CD14-positive monocyte (primary cell): ENCODE results near the gene PRKAB1. TPM values are rescaled to one million over a fixed set of nuclear protein-coding genes. Genes with fewer than 3 reads are reported as not detected.

Source experiments
- DNase-seq, 3 donors: peaks; one replicate each; pipeline ENCODE4 v3.0.0-alpha.2; 2011 to 2022
- H2AFZ ChIP-seq: 2 replicates; pipeline ENCODE4 v1.6.0; 2012; ENCODE audit warnings: mild to moderate bottlenecking, low read depth, low read length, inconsistent platforms; ENCODE audit not compliant: insufficient read depth, poor library complexity, severe bottlenecking
- H3K27ac ChIP-seq, 2 donors: 1 replicate in 1 of 2; 2 replicates in 1 of 2; pipeline ENCODE4 v1.5.1; 2012 to 2013; ENCODE audit warnings: low read length in 2 of 2, control low read depth in 1 of 2, inconsistent platforms in 1 of 2, low read depth in 1 of 2, mild to moderate bottlenecking in 1 of 2
- H3K27me3 ChIP-seq, 2 donors: one replicate each; pipeline versions ENCODE4 v1.6.0 to v1.6.1; 2011 to 2013; ENCODE audit warnings: low read length in 2 of 2; ENCODE audit not compliant: control insufficient read depth in 2 of 2, insufficient read depth in 2 of 2
- H3K36me3 ChIP-seq, 2 donors: replicated peaks in 1 of 2; 1 replicate in 1 of 2; 2 replicates in 1 of 2; pipeline versions ENCODE4 v1.5.1 to v1.6.1; 2012 to 2013; ENCODE audit warnings: low read length in 2 of 2, control low read depth in 1 of 2, inconsistent platforms in 1 of 2, mild to moderate bottlenecking in 1 of 2; ENCODE audit not compliant: insufficient read depth in 2 of 2, control insufficient read depth in 1 of 2
- H3K4me1 ChIP-seq, 2 donors: 1 replicate in 1 of 2; 2 replicates in 1 of 2; pipeline versions ENCODE4 v1.5.1 to v1.6.1; 2012 to 2013; ENCODE audit warnings: low read length in 2 of 2, control low read depth in 1 of 2, inconsistent platforms in 1 of 2, mild to moderate bottlenecking in 1 of 2, moderate library complexity in 1 of 2; ENCODE audit not compliant: insufficient read depth in 2 of 2, control insufficient read depth in 1 of 2
- H3K4me2 ChIP-seq: replicated peaks from 2 replicates; pipeline ENCODE3; 2012; ENCODE audit warnings: low read length, moderate library complexity, mild to moderate bottlenecking; ENCODE audit not compliant: poor library complexity, severe bottlenecking; ENCODE audit errors: extremely low read depth
- H3K4me3 ChIP-seq, 3 experiments: fragments of 200-600 bp in 1 of 3; sonication (generic) in 1 of 3; replicated peaks in 1 of 3; 1 replicate in 2 of 3; 2 replicates in 1 of 3; pipeline ENCODE4 v1.5.1; 2011 to 2013; ENCODE audit warnings: low read length in 3 of 3, mild to moderate bottlenecking in 3 of 3, control low read depth in 2 of 3, low read depth in 2 of 3, inconsistent platforms in 1 of 3, moderate library complexity in 1 of 3
- H3K79me2 ChIP-seq: 2 replicates; pipeline ENCODE4 v1.6.0; 2012; ENCODE audit warnings: mild to moderate bottlenecking, control low read depth, inconsistent platforms, low read length, moderate library complexity; ENCODE audit not compliant: insufficient read depth
- H3K9ac ChIP-seq: 2 replicates; pipeline ENCODE4 v1.6.0; 2017; ENCODE audit warnings: low read length, mild to moderate bottlenecking; ENCODE audit not compliant: insufficient read depth, poor library complexity, severe bottlenecking
- H3K9me3 ChIP-seq, 2 donors: replicated peaks in 1 of 2; 1 replicate in 1 of 2; 2 replicates in 1 of 2; pipeline versions ENCODE4 v1.5.1 to v1.6.1; 2012 to 2013; ENCODE audit warnings: low read length in 2 of 2, control low read depth in 1 of 2; ENCODE audit not compliant: control insufficient read depth in 1 of 2, insufficient read depth in 1 of 2
- H4K20me1 ChIP-seq: 2 replicates; pipeline ENCODE4 v1.6.0; 2012; ENCODE audit warnings: mild to moderate bottlenecking, low read length, control low read depth, moderate library complexity; ENCODE audit not compliant: insufficient read depth
- H3K27ac Mint-ChIP-seq, 7 donors: one replicate each; pipeline ENCODE4 v1.8.0; 2020; ENCODE audit warnings: mild to moderate bottlenecking in 7 of 7, mixed read lengths in 7 of 7, moderate library complexity in 6 of 7, inconsistent platforms in 2 of 7
- H3K27me3 Mint-ChIP-seq, 3 donors: one replicate each; pipeline ENCODE4 v1.8.0; 2021 to 2022; ENCODE audit warnings: low read depth in 3 of 3, mild to moderate bottlenecking in 3 of 3, mixed read lengths in 3 of 3, moderate library complexity in 3 of 3, inconsistent platforms in 1 of 3
- H3K36me3 Mint-ChIP-seq, 2 donors: one replicate each; pipeline ENCODE4 v1.8.0; 2020; ENCODE audit warnings: mixed read lengths in 2 of 2, inconsistent platforms in 1 of 2, mild to moderate bottlenecking in 1 of 2
- H3K4me1 Mint-ChIP-seq: one replicate; pipeline ENCODE4 v1.8.0; 2020; ENCODE audit warnings: mild to moderate bottlenecking, mixed read lengths
- H3K4me3 Mint-ChIP-seq, 2 donors: one replicate each; pipeline ENCODE4 v1.8.0; 2020; ENCODE audit warnings: mild to moderate bottlenecking in 2 of 2, mixed read lengths in 2 of 2, moderate library complexity in 1 of 2
- H3K9me3 Mint-ChIP-seq, 7 donors: one replicate each; pipeline ENCODE4 v1.8.0; 2020 to 2022; ENCODE audit warnings: mixed read lengths in 7 of 7, mild to moderate bottlenecking in 6 of 7, moderate library complexity in 6 of 7, inconsistent platforms in 2 of 7
- CTCF ChIP-seq: fragments of 200-600 bp; IDR thresholded peaks from one replicate; pipeline ENCODE4 v1.8.0; 2022; ENCODE audit warnings: antibody characterized with exemption, mild to moderate bottlenecking
- WGBS: methylation state at CpG from one replicate; pipeline ENCODE4 v1.1.5; 2013; ENCODE audit warnings: missing lambda C conversion rate; ENCODE audit not compliant: insufficient coverage; 5-methylcytosine and 5-hydroxymethylcytosine counted together
- intact Hi-C, 2 donors: fragments of 100-400 bp; cut with micrococcal nuclease; formaldehyde crosslinking; loops; one replicate each; pipeline versions ENCODE4 v1.15.0 to v1.15.1; 2023
- polyA plus RNA-seq, 3 donors: library from polyadenylated mRNA; depleted of rRNA in 1 of 3; unstranded in 2 of 3; stranded (reverse) in 1 of 3; fragments of 300-500 nt in 2 of 3; fragments of >200 nt in 1 of 3; fragmentation: Illumina TruSeq in 2 of 3; gene quantifications; 1 replicate in 2 of 3; 2 replicates in 1 of 3; pipeline ENCODE4 v1.2.3, GENCODE V29; 2012 to 2021

The PRKAB1 gene
- polyA plus RNA-seq, 3 donors: 20.5 to 35.9 (median 23.0) TPM

GRCh38 chr12:119671070-119671469 lies 3.1 kb downstream of the PRKAB1 start:
- Histone ChIP-seq H3K4me2 (no peak overlapping the region), H2AFZ (no peak overlapping the region), H3K9ac (no peak overlapping the region), H3K27me3 (no peaks in the 10 kb centered on the region), H3K4me3 (no peak overlapping the region), H3K4me1 (peaks cover 22 to 46% of the 10 kb centered on the region in 2 donors), H3K27ac (peak overlapping the region in 1 of 2 donors; percentile 36), H4K20me1 (peaks cover 23% of the 10 kb centered on the region), H3K9me3 (no peaks in the 10 kb centered on the region), H3K79me2 (peaks cover 59% of the 10 kb centered on the region), H3K36me3 (peaks cover 54 to 65% of the 10 kb centered on the region in 2 donors)
- no peak overlapping the region for H3K4me3 Mint-ChIP-seq
- peaks cover 59% of the 10 kb centered on the region in 2 donors for H3K36me3 Mint-ChIP-seq
- peaks cover 0 to 2% (median 0%) of the 10 kb centered on the region in 3 donors for H3K27me3 Mint-ChIP-seq
- peaks cover 53% of the 10 kb centered on the region for H3K4me1 Mint-ChIP-seq
- no peaks in the 10 kb centered on the region for H3K9me3 Mint-ChIP-seq
- 100% methylated on average over 1 of the region's 3 CpGs for WGBS
- H3K27ac Mint-ChIP-seq: peak overlapping the region in 1 of 7 donors; percentile 16
- intact Hi-C loops: loop anchor here (2.0 to 10.0 kb wide), 2 partner anchors 14 to 204 kb away; partner anchors contain the start of gene CIT (in 1 of the 2)
- DNase-seq: no peak
- no peak for TF ChIP-seq CTCF

GRCh38 chr12:119672194-119672593 lies 4.3 kb downstream of the PRKAB1 start:
- Mint-ChIP-seq H3K4me1 (peaks cover 42% of the 10 kb centered on the region), H3K9me3 (no peaks in the 10 kb centered on the region), H3K27ac (no peak overlapping the region), H3K27me3 (peaks cover 0 to 2% (median 0%) of the 10 kb centered on the region in 3 donors), H3K36me3 (peaks cover 70% of the 10 kb centered on the region in 2 donors), H3K4me3 (no peak overlapping the region)
- intact Hi-C loops: loop anchor here in 1 of 2 donors (10.0 kb wide), 1 partner anchor 203 kb away; the partner anchor contains the start of gene CIT
- DNase-seq: no peak
- Histone ChIP-seq H2AFZ (no peak overlapping the region), H4K20me1 (peaks cover 24% of the 10 kb centered on the region), H3K4me2 (no peak overlapping the region), H3K9me3 (no peaks in the 10 kb centered on the region), H3K27me3 (no peaks in the 10 kb centered on the region), H3K79me2 (peaks cover 50% of the 10 kb centered on the region), H3K27ac (no peak overlapping the region), H3K4me3 (no peak overlapping the region), H3K4me1 (peaks cover 11 to 35% of the 10 kb centered on the region in 2 donors), H3K9ac (no peak overlapping the region), H3K36me3 (peaks cover 65 to 76% of the 10 kb centered on the region in 2 donors)
- TF ChIP-seq CTCF: no peak
- WGBS: 100% methylated on average over 2 of the region's 8 CpGs
